Tibial nerve (tissue), 4 donors: ENCODE data around the gene STRN3.

ENCODE experiments used
- EP300 ChIP-seq, 2 donors: sonication (generic); formaldehyde crosslinking; IDR thresholded peaks; one replicate each; pipeline ENCODE4 v1.6.1; 2017; ENCODE audit warnings: antibody characterized with exemption in 2 of 2, mild to moderate bottlenecking in 1 of 2
- POLR2A ChIP-seq, 2 donors: fragments of 450-650 bp; IDR thresholded peaks; one replicate each; pipeline ENCODE4 v1.6.1; 2017; ENCODE audit warnings: antibody characterized with exemption in 2 of 2, mild to moderate bottlenecking in 2 of 2, moderate library complexity in 2 of 2
- TF ChIP-seq, protein P1 (sequence below), 5 experiments: fragments of 200-600 bp in 3 of 5; fragments of 450-650 bp in 2 of 5; sonication (generic) in 3 of 5; IDR thresholded peaks; one replicate each; pipeline ENCODE4 v1.5.1; 2016 to 2019; ENCODE audit warnings: antibody characterized with exemption in 5 of 5, mild to moderate bottlenecking in 3 of 5, moderate library complexity in 2 of 5

GRCh38 chr14:30990770-30991169 is 35.4 kb downstream of the STRN3 start:
- TF ChIP-seq, protein P1, sequence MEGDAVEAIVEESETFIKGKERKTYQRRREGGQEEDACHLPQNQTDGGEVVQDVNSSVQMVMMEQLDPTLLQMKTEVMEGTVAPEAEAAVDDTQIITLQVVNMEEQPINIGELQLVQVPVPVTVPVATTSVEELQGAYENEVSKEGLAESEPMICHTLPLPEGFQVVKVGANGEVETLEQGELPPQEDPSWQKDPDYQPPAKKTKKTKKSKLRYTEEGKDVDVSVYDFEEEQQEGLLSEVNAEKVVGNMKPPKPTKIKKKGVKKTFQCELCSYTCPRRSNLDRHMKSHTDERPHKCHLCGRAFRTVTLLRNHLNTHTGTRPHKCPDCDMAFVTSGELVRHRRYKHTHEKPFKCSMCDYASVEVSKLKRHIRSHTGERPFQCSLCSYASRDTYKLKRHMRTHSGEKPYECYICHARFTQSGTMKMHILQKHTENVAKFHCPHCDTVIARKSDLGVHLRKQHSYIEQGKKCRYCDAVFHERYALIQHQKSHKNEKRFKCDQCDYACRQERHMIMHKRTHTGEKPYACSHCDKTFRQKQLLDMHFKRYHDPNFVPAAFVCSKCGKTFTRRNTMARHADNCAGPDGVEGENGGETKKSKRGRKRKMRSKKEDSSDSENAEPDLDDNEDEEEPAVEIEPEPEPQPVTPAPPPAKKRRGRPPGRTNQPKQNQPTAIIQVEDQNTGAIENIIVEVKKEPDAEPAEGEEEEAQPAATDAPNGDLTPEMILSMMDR (IDR thresholded peaks at IDR 0.05): no peak
- no peak for TF ChIP-seq POLR2A (IDR thresholded peaks at IDR 0.05)
- no peak for TF ChIP-seq EP300 (IDR thresholded peaks at IDR 0.05)
